ENCODE data around the gene LDLRAP1. TPM values are rescaled to one million over a fixed set of nuclear protein-coding genes. Genes with fewer than 3 reads are reported as not detected.

The LDLRAP1 gene
- total and polyA plus RNA-seq, 7 experiments from 2014 or later, result 28.1 to 853 (median 301) TPM

DNA sequence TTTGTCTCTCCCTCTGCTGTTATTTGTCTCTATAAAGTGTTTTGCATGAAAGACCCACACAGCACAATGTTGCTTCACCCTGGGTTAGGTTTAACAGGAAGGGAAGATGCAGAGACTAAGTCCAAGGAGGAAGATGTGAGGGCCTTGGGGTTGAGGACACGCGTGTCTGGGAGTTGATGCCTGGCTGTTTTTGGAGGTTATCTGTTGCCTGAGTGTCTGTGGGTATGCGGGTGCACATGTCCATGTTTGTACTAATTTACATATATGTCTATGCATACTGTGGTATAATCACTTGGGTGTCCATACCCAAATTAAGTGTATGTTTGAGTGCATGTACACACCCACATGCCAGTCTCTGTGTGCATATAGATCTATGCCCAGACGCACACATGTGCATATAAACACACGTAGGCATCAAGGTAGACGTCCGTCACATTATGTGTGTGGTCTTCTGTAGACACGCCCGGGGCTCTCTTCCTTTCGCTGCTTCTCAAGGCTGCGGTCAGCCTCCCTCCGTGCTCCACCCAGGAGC is 72.2 kb downstream of the LDLRAP1 start:
- POLR2A ChIA-PET, result interaction anchor here (0.8 to 10.3 kb wide), 7 partner anchors 18 to 280 kb away, joined by 3 to 81 read pairs (median 7); partner anchors contain the start of gene SELENON
- DNase-seq, result peak in 1 of 9 donors; percentile 29
- intact Hi-C loops (cut with micrococcal nuclease), result loop anchor here in 1 of 2 donors (1.0 to 5.0 kb wide), 6 partner anchors 53 to 857 kb away; partner anchors contain the start of genes HMGN2, MACO1, PAFAH2 and PDIK1L

DNA sequence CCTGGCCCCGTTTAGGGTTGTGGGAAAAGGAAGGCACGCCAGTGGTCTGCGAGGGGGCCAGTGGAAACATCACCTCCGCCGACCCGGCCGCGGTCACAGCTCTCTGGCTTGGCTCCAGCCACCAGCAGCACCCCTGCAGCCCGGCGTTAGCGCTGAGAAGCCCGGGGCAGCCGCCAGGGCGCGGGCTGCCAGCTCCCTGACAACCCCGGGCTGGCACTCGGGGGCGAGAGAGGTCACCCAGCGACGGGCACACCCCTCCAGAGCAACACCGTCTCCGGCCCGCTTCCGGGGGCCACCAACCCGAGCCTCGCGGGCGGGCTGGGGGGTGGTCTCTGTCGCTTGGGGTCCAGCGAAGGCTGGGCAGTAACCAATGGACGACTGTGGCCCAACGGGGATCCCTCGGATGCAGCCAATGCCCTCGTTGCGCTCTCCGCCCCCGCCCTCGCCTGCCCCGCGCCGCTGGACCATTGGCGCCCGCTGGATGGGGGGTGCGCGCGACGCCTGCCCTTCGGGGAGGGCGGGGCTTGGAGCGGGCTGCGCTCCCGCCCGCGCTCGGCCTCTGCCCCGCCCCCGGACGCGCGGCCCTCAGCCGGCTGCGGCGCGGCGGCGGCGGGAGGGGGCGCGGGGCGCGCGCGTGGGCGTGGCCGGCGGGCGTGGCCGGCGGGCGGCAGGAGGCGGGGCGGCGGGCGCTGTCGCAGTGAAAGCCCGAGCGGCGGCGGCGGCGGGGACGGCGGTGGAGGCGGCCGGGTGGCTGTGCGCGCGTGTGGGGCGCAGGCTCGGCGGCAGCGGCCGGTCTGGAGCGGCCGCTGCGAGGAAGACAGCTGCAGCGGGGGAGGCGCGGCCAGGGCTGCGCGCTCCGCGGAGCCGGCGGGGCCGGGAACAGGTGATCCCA is 72.9 kb downstream of the LDLRAP1 start, which contains the start of gene MAN1C1:
MAN1C1 (plus strand) TSS at position 697 of the 892 bp plus-strand sequence. CDS start 1,007 bp downstream, outside the sequence.
- ChIA-PET CTCF (no interaction called here), POLR2A (interaction anchor here (0.8 to 10.3 kb wide), 16 partner anchors 10 to 383 kb away, joined by 3 to 81 read pairs (median 6); partner anchors contain the start of gene SELENON)
- H3K9me3 ChIP-seq (ENCODE audit: control insufficient read depth in 2 of 3, low read length in 3 of 3), result no peaks in the 10 kb centered on the region
- Mint-ChIP-seq H3K4me1 (peaks cover 36 to 52% (median 45%) of the 10 kb centered on the region in 7 donors), H3K9me3 (peaks cover 0 to 1% (median 0%) of the 10 kb centered on the region in 11 donors), H3K27me3 (peaks cover 0 to 72% (median 0%) of the 10 kb centered on the region in 5 donors), H3K4me3 (peak within 1 kb of the TSS; percentile 78 to 99 (median 86)), H3K27ac (peak within 1 kb of the TSS; percentile 67 to 93 (median 86)), H3K36me3 (peaks cover 0 to 28% (median 5%) of the 10 kb centered on the region in 5 donors)
- H3K4me1 ChIP-seq (ENCODE audit: control insufficient read depth in 2 of 2, insufficient read depth in 2 of 2, low read length in 2 of 2), result peaks cover 13 to 37% of the 10 kb centered on the region in 2 donors
- peak; percentile 71 to 89 (median 85) for DNase-seq
- peak within 1 kb of the TSS; percentile 76 for H3K4me3 ChIP-seq (ENCODE audit: low read length)
- peak; percentile 91 for ATAC-seq
- peak within 1 kb of the TSS; percentile 84 for H3K27ac ChIP-seq (ENCODE audit: low read depth, low read length)
- H3K36me3 ChIP-seq (ENCODE audit: control insufficient read depth in 2 of 3, insufficient read depth in 3 of 3, low read length in 3 of 3), result peaks cover 0 to 4% (median 0%) of the 10 kb centered on the region in 3 experiments
- H3K27me3 ChIP-seq (ENCODE audit: control insufficient read depth in 2 of 2, insufficient read depth in 2 of 2, low read length in 2 of 2), result no peaks in the 10 kb centered on the region
- intact Hi-C loops (cut with micrococcal nuclease), result loop anchor here in 1 of 2 donors (1.0 to 5.0 kb wide), 6 partner anchors 54 to 856 kb away; partner anchors contain the start of genes HMGN2, MACO1, PAFAH2 and PDIK1L

More for the DNA sequence above, 72.2 kb downstream of the LDLRAP1 start:
- CTCF ChIA-PET, result interaction anchor here (1.1 kb wide), 1 partner anchor 78 kb away, joined by 4 read pairs; no protein-coding TSS in a partner anchor
- Mint-ChIP-seq H3K4me3 (peak overlapping the region; percentile 66 to 99 (median 82)), H3K27me3 (peaks cover 0 to 73% (median 0%) of the 10 kb centered on the region in 5 donors), H3K4me1 (peaks cover 34 to 50% (median 41%) of the 10 kb centered on the region in 7 donors), H3K9me3 (peaks cover 0 to 1% (median 0%) of the 10 kb centered on the region in 11 donors), H3K36me3 (peaks cover 0 to 22% (median 5%) of the 10 kb centered on the region in 5 donors), H3K27ac (peak overlapping the region; percentile 58 to 93 (median 79))
- H3K27ac ChIP-seq (ENCODE audit: low read depth, low read length), result peak overlapping the region; percentile 70
- no peak for ATAC-seq
- H3K9me3 ChIP-seq (ENCODE audit: control insufficient read depth in 2 of 3, low read length in 3 of 3), result no peaks in the 10 kb centered on the region
- H3K27me3 ChIP-seq (ENCODE audit: control insufficient read depth in 2 of 2, insufficient read depth in 2 of 2, low read length in 2 of 2), result no peaks in the 10 kb centered on the region
- peaks cover 13 to 37% of the 10 kb centered on the region in 2 donors for H3K4me1 ChIP-seq (ENCODE audit: control insufficient read depth in 2 of 2, insufficient read depth in 2 of 2, low read length in 2 of 2)
- H3K4me3 ChIP-seq (ENCODE audit: low read length), result peak overlapping the region; percentile 56
- peaks cover 0 to 4% (median 0%) of the 10 kb centered on the region in 3 experiments for H3K36me3 ChIP-seq (ENCODE audit: control insufficient read depth in 2 of 3, insufficient read depth in 3 of 3, low read length in 3 of 3)

- Histone ChIP-seq H3K4me3 (ENCODE audit: low read length) (peak overlapping the region; percentile 76), H3K36me3 (ENCODE audit: control insufficient read depth in 2 of 3, insufficient read depth in 3 of 3, low read length in 3 of 3) (peaks cover 0 to 4% (median 0%) of the 10 kb centered on the region in 3 experiments), H3K9me3 (ENCODE audit: control insufficient read depth in 2 of 3, low read length in 3 of 3) (no peaks in the 10 kb centered on the region), H3K27me3 (ENCODE audit: control insufficient read depth in 2 of 2, insufficient read depth in 2 of 2, low read length in 2 of 2) (no peaks in the 10 kb centered on the region), H3K27ac (ENCODE audit: low read depth, low read length) (peak overlapping the region; percentile 84), H3K4me1 (ENCODE audit: control insufficient read depth in 2 of 2, insufficient read depth in 2 of 2, low read length in 2 of 2) (peaks cover 16 to 37% of the 10 kb centered on the region in 2 donors)
- Mint-ChIP-seq H3K9me3 (peaks cover 0 to 1% (median 0%) of the 10 kb centered on the region in 11 donors), H3K27me3 (peaks cover 0 to 72% (median 0%) of the 10 kb centered on the region in 5 donors), H3K27ac (peak overlapping the region in 1 of 9 donors; percentile 32), H3K36me3 (peaks cover 0 to 33% (median 5%) of the 10 kb centered on the region in 5 donors), H3K4me1 (peaks cover 41 to 57% (median 48%) of the 10 kb centered on the region in 7 donors), H3K4me3 (peak overlapping the region; percentile 58 to 99 (median 86))
- no peak for ATAC-seq
- ChIA-PET CTCF (no interaction called here), POLR2A (interaction anchor here (0.8 to 10.3 kb wide), 14 partner anchors 9 to 384 kb away, joined by 3 to 81 read pairs (median 6); partner anchors contain the start of gene SELENON)
- intact Hi-C loops (cut with micrococcal nuclease), result loop anchor here in 1 of 2 donors (1.0 to 5.0 kb wide), 6 partner anchors 54 to 855 kb away; partner anchors contain the start of genes HMGN2, MACO1, PAFAH2 and PDIK1L
- peak in 8 of 9 donors; percentile 23 to 43 (median 40) for DNase-seq
Measured at GRCh38 chr1:25616987-25617624, 73.7 kb downstream of the LDLRAP1 start.

- intact Hi-C loops (cut with micrococcal nuclease), result loop anchor here (2.0 to 5.0 kb wide), 7 partner anchors 15 to 854 kb away; partner anchors contain the start of genes HMGN2 (in 1 of the 2), MACO1 (in 1 of the 2), PAFAH2 (in 1 of the 2) and PDIK1L (in 1 of the 2)
Measured at GRCh38 chr1:25617625-25618432, 74.4 kb downstream of the LDLRAP1 start.

DNA sequence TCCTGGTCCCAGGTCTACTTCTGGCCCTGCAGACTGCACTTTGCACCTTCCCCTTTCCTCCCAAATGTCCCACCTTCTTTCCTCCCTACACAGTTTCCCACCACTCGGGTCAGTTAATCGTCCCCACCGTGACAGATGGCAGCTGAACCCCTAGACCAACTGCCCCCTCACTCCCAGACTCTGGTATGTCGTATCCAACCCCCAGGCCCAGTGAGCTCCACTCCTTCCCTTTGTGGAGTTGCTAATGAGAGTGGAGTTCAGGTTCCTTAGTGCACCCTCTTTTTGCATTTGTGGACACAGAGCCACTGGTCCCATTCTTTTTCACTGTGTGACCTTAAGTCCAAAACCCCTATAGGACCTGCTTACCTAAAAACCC is 75.0 kb downstream of the LDLRAP1 start:
- Histone ChIP-seq H3K4me1 (ENCODE audit: control insufficient read depth in 2 of 2, insufficient read depth in 2 of 2, low read length in 2 of 2) (peaks cover 27 to 37% of the 10 kb centered on the region in 2 donors), H3K4me3 (ENCODE audit: low read length) (peak overlapping the region; percentile 63)
- POLR2A ChIA-PET, result interaction anchor here (0.5 to 10.3 kb wide), 29 partner anchors 8 to 1209 kb away, joined by 3 to 125 read pairs (median 6); partner anchors contain the start of genes MTFR1L and SELENON

More at GRCh38 chr1:25617625-25618432, 74.4 kb downstream of the LDLRAP1 start:
- peaks cover 0 to 4% (median 0%) of the 10 kb centered on the region in 3 experiments for H3K36me3 ChIP-seq (ENCODE audit: control insufficient read depth in 2 of 3, insufficient read depth in 3 of 3, low read length in 3 of 3)
- no peaks in the 10 kb centered on the region for H3K27me3 ChIP-seq (ENCODE audit: control insufficient read depth in 2 of 2, insufficient read depth in 2 of 2, low read length in 2 of 2)
- peaks cover 0 to 71% (median 0%) of the 10 kb centered on the region in 5 donors for H3K27me3 Mint-ChIP-seq
- peak overlapping the region; percentile 84 for H3K27ac ChIP-seq (ENCODE audit: low read depth, low read length)
- H3K4me1 ChIP-seq (ENCODE audit: control insufficient read depth in 2 of 2, insufficient read depth in 2 of 2, low read length in 2 of 2), result peaks cover 22 to 37% of the 10 kb centered on the region in 2 donors
- H3K36me3 Mint-ChIP-seq, result peaks cover 0 to 34% (median 5%) of the 10 kb centered on the region in 5 donors
- H3K9me3 ChIP-seq (ENCODE audit: control insufficient read depth in 2 of 3, low read length in 3 of 3), result no peaks in the 10 kb centered on the region
- ATAC-seq (no peak), DNase-seq (no peak)
- H3K27ac Mint-ChIP-seq, result peak overlapping the region; percentile 88 to 98 (median 92)
- POLR2A ChIA-PET, result interaction anchor here (0.5 to 10.3 kb wide), 26 partner anchors 8 to 385 kb away, joined by 3 to 125 read pairs (median 6); partner anchors contain the start of gene SELENON
- H3K4me3 ChIP-seq (ENCODE audit: low read length), result peak overlapping the region; percentile 63
- H3K4me1 Mint-ChIP-seq, result peaks cover 46 to 64% (median 54%) of the 10 kb centered on the region in 7 donors
- peaks cover 0 to 1% (median 0%) of the 10 kb centered on the region in 11 donors for H3K9me3 Mint-ChIP-seq
- CTCF ChIA-PET, result interaction anchor here (0.9 to 3.5 kb wide), 17 partner anchors 10 to 192 kb away, joined by 3 to 37 read pairs (median 5); no protein-coding TSS in a partner anchor
- peak overlapping the region; percentile 90 to 100 (median 98) for H3K4me3 Mint-ChIP-seq

More for the DNA sequence above, 75.0 kb downstream of the LDLRAP1 start:
- Mint-ChIP-seq H3K27me3 (peaks cover 0 to 71% (median 0%) of the 10 kb centered on the region in 5 donors), H3K36me3 (peaks cover 0 to 39% (median 5%) of the 10 kb centered on the region in 5 donors), H3K4me3 (peak overlapping the region; percentile 90 to 100 (median 98)), H3K27ac (peak overlapping the region; percentile 88 to 98 (median 92)), H3K4me1 (peaks cover 52 to 70% (median 60%) of the 10 kb centered on the region in 7 donors), H3K9me3 (peaks cover 0 to 1% (median 0%) of the 10 kb centered on the region in 11 donors)
- Histone ChIP-seq H3K27me3 (ENCODE audit: control insufficient read depth in 2 of 2, insufficient read depth in 2 of 2, low read length in 2 of 2) (no peaks in the 10 kb centered on the region), H3K27ac (ENCODE audit: low read depth, low read length) (peak overlapping the region; percentile 84), H3K9me3 (ENCODE audit: control insufficient read depth in 2 of 3, low read length in 3 of 3) (no peaks in the 10 kb centered on the region), H3K36me3 (ENCODE audit: control insufficient read depth in 2 of 3, insufficient read depth in 3 of 3, low read length in 3 of 3) (peaks cover 0 to 4% (median 0%) of the 10 kb centered on the region in 3 experiments)
- ATAC-seq (no peak), DNase-seq (no peak)
- CTCF ChIA-PET, result interaction anchor here (0.8 to 3.5 kb wide), 26 partner anchors 10 to 192 kb away, joined by 3 to 37 read pairs (median 4); no protein-coding TSS in a partner anchor
- intact Hi-C loops (cut with micrococcal nuclease), result loop anchor here (2.0 to 5.0 kb wide), 5 partner anchors 14 to 854 kb away; partner anchors contain the start of genes HMGN2 (in 1 of the 2), MACO1 (in 1 of the 2) and PAFAH2 (in 1 of the 2)

All from naive thymus-derived CD4-positive, alpha-beta T cell (primary cell).